ENCODE measurements around the gene SMCP.
A peak's percentile ranks its signal among the peaks of the same experiment; 100 is the strongest.

SMCP gene

GRCh38 chr1:152878042-152878441 lies at the start of gene SMCP:
Gene SMCP (plus strand): TSS chr1:152878322. CDS start chr1:152884423, 6,101 bp downstream.
- peak within 1 kb of the TSS in 1 of 21 experiments; percentile 61 for H3K27ac ChIP-seq
- H3K4me3 ChIP-seq: no peak within 1 kb of the TSS

GRCh38 chr1:152836870-152837269 lies 41.3 kb upstream of the SMCP start:
- Histone ChIP-seq H3K27ac (no peak overlapping the region), H3K4me3 (no peak overlapping the region)

GRCh38 chr1:152842556-152842955 lies 35.6 kb upstream of the SMCP start, which contains the start of gene LCE6A:
Gene LCE6A (plus strand): TSS chr1:152842856. CDS start chr1:152843521, 665 bp downstream.
- no peak within 1 kb of the TSS for H3K27ac ChIP-seq
- no peak within 1 kb of the TSS for H3K4me3 ChIP-seq

- Histone ChIP-seq H3K4me3 (no peak overlapping the region), H3K27ac (no peak overlapping the region)
Observed at GRCh38 chr1:152855661-152856060, 22.5 kb upstream of the SMCP start.

GRCh38 chr1:152858062-152858461 lies 20.1 kb upstream of the SMCP start:
- Histone ChIP-seq H3K27ac (no peak overlapping the region), H3K4me3 (no peak overlapping the region)

- Histone ChIP-seq H3K4me3 (no peak within 1 kb of the TSS), H3K27ac (no peak within 1 kb of the TSS)
Observed at GRCh38 chr1:152859696-152860095, 18.4 kb upstream of the SMCP start, which contains the start of gene LCE7A. Gene LCE7A (plus strand): TSS chr1:152859996. CDS start chr1:152860698, 702 bp downstream.

GRCh38 chr1:152860129-152860528 lies 18.0 kb upstream of the SMCP start:
- Histone ChIP-seq H3K27ac (no peak overlapping the region), H3K4me3 (no peak overlapping the region)

- no peak overlapping the region for H3K4me3 ChIP-seq
- H3K27ac ChIP-seq: no peak overlapping the region
Observed at GRCh38 chr1:152861374-152861773, 16.7 kb upstream of the SMCP start.

- H3K4me3 ChIP-seq: no peak overlapping the region
- no peak overlapping the region for H3K27ac ChIP-seq
Observed at GRCh38 chr1:152864443-152864842, 13.7 kb upstream of the SMCP start.

- no peak overlapping the region for H3K27ac ChIP-seq
- no peak overlapping the region for H3K4me3 ChIP-seq
Observed at GRCh38 chr1:152866321-152866720, 11.8 kb upstream of the SMCP start.

GRCh38 chr1:152869808-152870419 lies 8.2 kb upstream of the SMCP start:
- Histone ChIP-seq H3K27ac (no peak overlapping the region), H3K4me3 (no peak overlapping the region)

- H3K27ac ChIP-seq: no peak overlapping the region
- no peak overlapping the region for H3K4me3 ChIP-seq
Observed at GRCh38 chr1:152870831-152871730, 7.0 kb upstream of the SMCP start.

GRCh38 chr1:152871731-152872126 lies 6.4 kb upstream of the SMCP start:
- Histone ChIP-seq H3K4me3 (no peak overlapping the region), H3K27ac (no peak overlapping the region)

GRCh38 chr1:152873495-152873894 lies 4.6 kb upstream of the SMCP start:
- Histone ChIP-seq H3K4me3 (no peak overlapping the region), H3K27ac (no peak overlapping the region)

- Histone ChIP-seq H3K4me3 (no peak overlapping the region), H3K27ac (no peak overlapping the region)
Observed at GRCh38 chr1:152876827-152877226, 1.3 kb upstream of the SMCP start.

GRCh38 chr1:152879559-152880198 lies 1.6 kb downstream of the SMCP start:
- Histone ChIP-seq H3K4me3 (no peak overlapping the region), H3K27ac (peak overlapping the region in 12 of 21 experiments; percentile 28 to 71 (median 61))

GRCh38 chr1:152880316-152880715 lies 2.2 kb downstream of the SMCP start:
- peak overlapping the region in 16 of 21 experiments; percentile 0 to 71 (median 61) for H3K27ac ChIP-seq

GRCh38 chr1:152880907-152881306 lies 2.8 kb downstream of the SMCP start:
- peak overlapping the region in 15 of 21 experiments; percentile 0 to 71 (median 61) for H3K27ac ChIP-seq
- no peak overlapping the region for H3K4me3 ChIP-seq

More at GRCh38 chr1:152880316-152880715, 2.2 kb downstream of the SMCP start:
- H3K4me3 ChIP-seq: no peak overlapping the region

- Histone ChIP-seq H3K4me3 (no peak overlapping the region), H3K27ac (peak overlapping the region in 1 of 21 experiments; percentile 11)
Observed at GRCh38 chr1:152884085-152884484, 6.0 kb downstream of the SMCP start.

GRCh38 chr1:152884506-152884905 lies 6.4 kb downstream of the SMCP start:
- Histone ChIP-seq H3K4me3 (no peak overlapping the region), H3K27ac (peak overlapping the region in 2 of 21 experiments; percentile 11)

Data from skin epidermis (tissue), 12 donors.